Loucy (cell line): ENCODE measurements around the gene MINDY4.

Experiments
- H2AFZ ChIP-seq: fragments of 200-600 bp; sonication (generic); 2 replicates; pipeline ENCODE4 v1.6.0; 2016; ENCODE audit warnings: antibody characterized with exemption, mild to moderate bottlenecking, low read length, moderate library complexity
- H3F3A ChIP-seq: fragments of 200-600 bp; 2 replicates; pipeline ENCODE4 v1.6.0; 2016; ENCODE audit warnings: antibody characterized with exemption, low read depth, mild to moderate bottlenecking
- H3K27me3 ChIP-seq: fragments of 200-600 bp; sonication (generic); 2 replicates; pipeline ENCODE4 v1.6.1; 2014; ENCODE audit warnings: low read length, mild to moderate bottlenecking; ENCODE audit not compliant: insufficient read depth, poor library complexity, severe bottlenecking
- H3K36me3 ChIP-seq: fragments of 200-600 bp; sonication (generic); 2 replicates; pipeline ENCODE4 v1.6.1; 2016; ENCODE audit warnings: low read length; ENCODE audit not compliant: insufficient read depth
- H3K4me1 ChIP-seq: fragments of 200-600 bp; sonication (generic); 2 replicates; pipeline ENCODE4 v1.5.1; 2014; ENCODE audit warnings: low read length, mild to moderate bottlenecking; ENCODE audit not compliant: insufficient read depth, poor library complexity, severe bottlenecking
- H3K4me2 ChIP-seq: fragments of 200-600 bp; sonication (generic); 2 replicates; pipeline ENCODE4 v1.6.0; 2014; ENCODE audit warnings: antibody characterized with exemption, low read length, low read depth, mild to moderate bottlenecking; ENCODE audit not compliant: poor library complexity, severe bottlenecking
- H3K4me3 ChIP-seq: fragments of 200-600 bp; sonication (generic); 2 replicates; pipeline ENCODE4 v1.5.1; 2014; ENCODE audit warnings: low read length, mild to moderate bottlenecking, mixed read lengths; ENCODE audit not compliant: poor library complexity, severe bottlenecking
- H3K79me2 ChIP-seq: fragments of 200-600 bp; sonication (generic); 2 replicates; pipeline ENCODE4 v1.6.1; 2014; ENCODE audit warnings: low read length; ENCODE audit not compliant: insufficient read depth
- H3K9ac ChIP-seq: fragments of 200-600 bp; sonication (generic); 2 replicates; pipeline ENCODE4 v1.6.0; 2014; ENCODE audit warnings: mild to moderate bottlenecking, low read depth, low read length, moderate library complexity; ENCODE audit not compliant: poor library complexity, severe bottlenecking
- H3K9me2 ChIP-seq: fragments of 200-600 bp; sonication (generic); replicated peaks from 2 replicates; pipeline ENCODE4 v1.6.1; 2016; ENCODE audit warnings: low read depth, low read length, mixed read lengths
- H3K9me3 ChIP-seq: fragments of 200-600 bp; sonication (generic); 2 replicates; pipeline ENCODE4 v1.6.1; 2014; ENCODE audit warnings: mild to moderate bottlenecking, antibody characterized with exemption, low read length, low read depth; ENCODE audit not compliant: insufficient read depth
- H4K20me1 ChIP-seq: fragments of 200-600 bp; sonication (generic); 2 replicates; pipeline ENCODE4 v1.6.0; 2014; ENCODE audit warnings: antibody characterized with exemption, low read length, mild to moderate bottlenecking; ENCODE audit not compliant: insufficient read depth, poor library complexity, severe bottlenecking
- CTCF ChIP-seq: fragments of 200-600 bp; sonication (generic); conservative IDR thresholded peaks from 2 replicates; pipeline ENCODE4 v1.5.1; 2014; ENCODE audit warnings: mild to moderate bottlenecking, antibody characterized with exemption, low read length
- EZH2phosphoT487 ChIP-seq: fragments of 200-600 bp; IDR thresholded peaks from 2 replicates; pipeline ENCODE4 v1.6.1; 2018; ENCODE audit warnings: antibody characterized with exemption, mild to moderate bottlenecking, moderate library complexity, borderline replicate concordance

Gene MINDY4

GRCh38 chr7:30735631-30736030, 35.6 kb upstream of the MINDY4 start:
- H3K4me1 ChIP-seq = peaks cover 12% of the 10 kb centered on the region
- H2AFZ ChIP-seq = no peak overlapping the region
- no peaks in the 10 kb centered on the region for H3K9me3 ChIP-seq

GRCh38 chr7:30736291-30736690, 34.9 kb upstream of the MINDY4 start:
- H4K20me1 ChIP-seq = no peaks in the 10 kb centered on the region
- no peaks in the 10 kb centered on the region for H3K79me2 ChIP-seq
- no peaks in the 10 kb centered on the region for H3F3A ChIP-seq
- no peaks in the 10 kb centered on the region for H3K36me3 ChIP-seq
- no peak overlapping the region for H3K4me2 ChIP-seq
- no peaks in the 10 kb centered on the region for H3K9me2 ChIP-seq
- no peaks in the 10 kb centered on the region for H3K27me3 ChIP-seq
- TF ChIP-seq EZH2phosphoT487 (no peak), CTCF (no peak)
- H2AFZ ChIP-seq = no peak overlapping the region
- no peak overlapping the region for H3K9ac ChIP-seq
- no peak overlapping the region for H3K4me3 ChIP-seq
- peaks cover 9% of the 10 kb centered on the region for H3K4me1 ChIP-seq
- H3K9me3 ChIP-seq = no peaks in the 10 kb centered on the region

More at GRCh38 chr7:30735631-30736030, 35.6 kb upstream of the MINDY4 start:
- TF ChIP-seq CTCF (no peak), EZH2phosphoT487 (no peak)
- Histone ChIP-seq H4K20me1 (no peaks in the 10 kb centered on the region), H3K4me2 (no peak overlapping the region), H3K36me3 (no peaks in the 10 kb centered on the region), H3F3A (no peaks in the 10 kb centered on the region), H3K9ac (no peak overlapping the region), H3K4me3 (no peak overlapping the region), H3K79me2 (no peaks in the 10 kb centered on the region), H3K27me3 (no peaks in the 10 kb centered on the region), H3K9me2 (no peaks in the 10 kb centered on the region)

- no peak overlapping the region for H3K4me2 ChIP-seq
- H2AFZ ChIP-seq = peak overlapping the region; percentile 1; the same call in 1 of the 2 replicates
- no peak overlapping the region for H3K4me3 ChIP-seq
- no peaks in the 10 kb centered on the region for H4K20me1 ChIP-seq
- no peaks in the 10 kb centered on the region for H3F3A ChIP-seq
- no peaks in the 10 kb centered on the region for H3K9me2 ChIP-seq
- no peaks in the 10 kb centered on the region for H3K36me3 ChIP-seq
- TF ChIP-seq CTCF = no peak
- TF ChIP-seq EZH2phosphoT487 = no peak
- H3K27me3 ChIP-seq = no peaks in the 10 kb centered on the region
- H3K79me2 ChIP-seq = no peaks in the 10 kb centered on the region
- H3K9me3 ChIP-seq = no peaks in the 10 kb centered on the region
- H3K9ac ChIP-seq = no peak overlapping the region
- H3K4me1 ChIP-seq = peaks cover 7% of the 10 kb centered on the region
Measured at GRCh38 chr7:30738026-30738915, 32.9 kb upstream of the MINDY4 start.
